Activated naive CD4-positive, alpha-beta T cell treated with anti-CD3 and anti-CD28 coated beads, Interleukin-2, amount 50 U/mL, for 16 hours (primary cell): ENCODE results near the gene MKNK1.
"Not testable (repeated sequence)": the region's sequence is repeated elsewhere in the genome, so short reads cannot be mapped to it uniquely, and the experiment has no call there.

ENCODE experiments used
- DNase-seq: peaks from one replicate; pipeline ENCODE4 v3.0.0-alpha.2; 2020

The MKNK1 gene

GRCh38 chr1:46603858-46604549, at the start of gene MKNK1:
MKNK1 (minus strand) TSS chr1:46604268; CDS start chr1:46583327, 20,941 bp downstream.
- DNase-seq = peak; percentile 99

- no peak for DNase-seq
Measured at GRCh38 chr1:46653405-46653958, 49.4 kb upstream of the MKNK1 start.

GRCh38 chr1:46652321-46653100, 48.4 kb upstream of the MKNK1 start:
- DNase-seq = no peak

GRCh38 chr1:46651152-46651551, 47.1 kb upstream of the MKNK1 start:
- DNase-seq = not testable (repeated sequence)

- DNase-seq = no peak
Measured at GRCh38 chr1:46650491-46650890, 46.4 kb upstream of the MKNK1 start.

GRCh38 chr1:46649764-46650163, 45.7 kb upstream of the MKNK1 start:
- no peak for DNase-seq

DNA sequence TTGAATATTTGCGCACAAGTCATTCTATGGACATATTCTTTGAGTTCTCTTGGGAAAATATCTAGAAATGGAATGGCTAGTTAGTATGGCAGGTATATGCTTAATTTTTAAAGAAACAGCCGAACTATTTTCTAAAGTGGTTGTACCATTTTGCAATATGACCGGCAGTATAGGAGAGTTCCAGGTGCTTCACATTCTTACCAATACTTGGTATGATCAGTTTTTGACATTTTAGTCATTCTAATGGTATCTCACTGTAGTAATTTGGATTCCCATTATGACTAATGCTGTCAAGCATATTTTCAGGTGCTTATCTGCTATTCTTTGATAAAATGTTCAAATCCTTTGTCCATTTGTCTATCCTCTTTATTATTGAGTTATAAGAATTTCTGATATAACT, 43.5 kb upstream of the MKNK1 start:
- DNase-seq = no peak

- no peak for DNase-seq
Measured at GRCh38 chr1:46646844-46647243, 42.8 kb upstream of the MKNK1 start.

DNA sequence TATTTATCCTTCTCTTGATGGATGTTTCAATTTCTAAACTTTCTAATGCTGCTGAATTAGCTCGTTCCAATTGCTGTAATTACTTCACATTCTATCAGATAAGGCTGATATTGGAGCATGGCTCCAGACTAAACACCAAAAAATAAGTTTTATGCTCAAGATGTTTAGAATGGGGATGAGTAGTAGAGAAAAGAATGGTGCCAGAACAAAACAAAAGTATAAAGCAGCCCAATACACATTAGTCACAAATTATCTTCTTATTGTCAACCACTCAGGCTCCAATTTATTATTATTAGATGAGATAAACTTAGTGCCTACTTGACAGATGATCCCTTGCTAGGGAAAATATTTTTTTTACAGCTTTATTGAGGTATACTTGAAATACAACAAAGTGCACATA, 42.3 kb upstream of the MKNK1 start:
- no peak for DNase-seq

DNA sequence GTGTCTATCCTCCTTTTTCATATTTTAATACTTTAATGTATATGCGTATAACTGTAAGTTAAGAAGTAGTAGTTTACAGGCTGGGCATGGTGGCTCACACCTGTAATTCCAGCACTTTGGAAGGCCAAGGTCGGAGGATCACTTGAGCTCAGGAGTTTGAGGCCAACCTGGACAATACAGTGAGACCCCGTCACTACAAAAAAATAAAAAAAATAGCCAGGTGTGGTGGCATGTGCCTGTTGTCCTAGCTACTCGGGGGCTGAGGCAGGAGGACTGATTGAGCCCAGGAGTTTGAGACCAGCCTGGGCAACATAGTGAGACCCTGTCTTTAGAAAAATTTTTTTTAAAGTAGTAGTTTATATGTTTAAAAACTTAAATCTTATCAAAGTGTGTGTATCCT, 41.7 kb upstream of the MKNK1 start:
- no peak for DNase-seq

DNA sequence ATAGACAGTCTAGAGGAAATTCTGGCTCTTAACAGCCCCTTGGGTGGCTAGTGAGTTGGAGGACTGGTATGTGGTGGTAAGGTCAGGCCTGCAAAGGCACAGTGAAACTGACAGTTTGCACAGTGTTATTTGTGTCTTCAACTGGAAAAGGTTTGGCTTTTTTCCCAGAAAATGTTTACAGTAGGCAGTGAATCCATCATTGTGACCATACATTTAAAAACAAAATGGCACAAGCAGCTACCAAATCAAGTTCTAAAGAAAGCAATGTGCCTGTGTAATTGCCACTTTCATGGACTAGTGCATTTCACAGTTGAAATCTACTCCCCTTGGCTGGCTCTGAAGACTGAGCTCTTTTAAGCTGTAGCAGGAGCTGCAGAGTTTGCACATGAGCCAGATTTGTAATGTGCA, 39.3 kb upstream of the MKNK1 start:
- no peak for DNase-seq

GRCh38 chr1:46642115-46642680, 38.1 kb upstream of the MKNK1 start:
- DNase-seq = no peak

DNA sequence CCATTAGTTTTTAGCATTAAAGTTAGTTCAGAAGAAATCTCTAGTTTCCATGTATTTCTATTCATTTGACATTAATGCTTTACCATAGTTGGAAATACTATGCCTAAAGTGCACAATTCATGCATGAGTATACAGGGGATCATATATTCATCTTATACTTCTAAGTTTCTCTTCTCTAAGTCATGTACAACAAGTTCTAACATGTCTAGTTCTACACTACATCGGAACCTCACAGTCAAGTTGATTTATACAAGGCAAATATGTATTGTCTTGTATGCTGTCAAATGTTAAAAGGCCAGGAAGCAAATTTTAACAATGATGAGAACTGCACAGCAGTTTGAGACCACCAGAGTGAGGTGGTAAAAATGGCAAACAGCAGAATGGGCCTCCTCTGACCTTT, 35.5 kb upstream of the MKNK1 start:
- DNase-seq = no peak

DNA sequence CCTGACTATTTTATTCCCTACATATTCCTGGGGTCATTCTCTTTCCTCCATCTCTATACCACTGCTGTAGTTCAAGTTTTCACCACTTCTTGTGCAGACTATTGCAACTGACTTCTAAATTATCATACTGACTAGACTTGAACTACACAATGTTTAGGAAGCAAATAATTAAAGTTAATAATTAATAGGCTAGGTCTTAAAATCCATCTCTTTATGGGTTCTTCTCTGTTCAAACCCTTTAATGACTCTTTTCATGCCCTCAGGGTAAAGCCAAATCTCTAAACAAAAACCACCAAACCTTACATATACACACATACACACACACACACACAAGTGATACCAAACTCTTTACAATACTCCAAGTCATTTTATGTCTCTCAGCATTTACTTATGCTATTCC, 34.9 kb upstream of the MKNK1 start:
- DNase-seq = no peak

- no peak for DNase-seq
Measured at GRCh38 chr1:46637444-46638083, 33.5 kb upstream of the MKNK1 start.

GRCh38 chr1:46635205-46635604, 31.1 kb upstream of the MKNK1 start:
- no peak for DNase-seq

- DNase-seq = no peak
Measured at GRCh38 chr1:46630719-46631118, 26.7 kb upstream of the MKNK1 start.

DNA sequence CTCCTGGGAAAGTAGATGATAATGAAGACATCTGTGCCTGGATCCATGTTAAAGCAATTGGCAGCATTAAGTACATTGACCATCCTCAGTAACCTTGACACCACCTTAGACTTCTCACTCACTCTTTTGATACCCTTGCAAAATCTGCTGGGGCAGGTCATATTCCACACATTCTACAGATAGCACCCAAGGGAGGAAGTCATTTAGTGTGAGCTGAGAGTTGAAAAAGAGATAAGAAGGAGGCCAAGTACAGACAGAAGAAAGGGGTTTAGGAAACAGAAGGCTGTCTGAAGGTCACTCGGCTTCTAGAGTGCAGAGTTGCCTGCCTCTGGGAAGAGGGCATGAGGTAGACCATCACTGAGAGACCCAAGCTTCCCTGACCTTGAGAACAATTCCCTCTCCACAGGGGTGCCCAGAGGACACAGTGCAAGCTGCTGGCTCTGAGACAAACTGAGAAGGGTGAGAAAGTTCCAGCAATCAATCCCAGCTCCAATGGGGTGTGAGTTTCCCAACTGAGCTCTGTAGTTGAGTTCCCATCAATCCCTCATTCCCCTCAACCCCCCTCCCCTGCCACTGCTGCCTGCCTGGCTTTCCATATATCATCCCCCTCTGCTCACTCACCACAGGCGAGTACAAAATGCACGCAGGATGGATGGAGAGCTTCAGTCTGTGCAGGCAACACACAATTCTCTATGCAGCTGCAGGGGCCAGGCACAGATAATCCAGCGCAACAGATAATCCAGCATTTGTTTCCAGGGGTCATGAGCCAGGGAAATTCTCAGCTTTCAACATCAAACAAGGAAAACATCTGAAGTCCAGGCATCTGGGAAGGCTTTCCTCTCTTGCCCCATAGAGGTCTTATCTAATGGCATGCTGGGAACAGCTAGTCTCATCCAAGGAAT, 19.9 kb upstream of the MKNK1 start:
- DNase-seq = no peak

DNA sequence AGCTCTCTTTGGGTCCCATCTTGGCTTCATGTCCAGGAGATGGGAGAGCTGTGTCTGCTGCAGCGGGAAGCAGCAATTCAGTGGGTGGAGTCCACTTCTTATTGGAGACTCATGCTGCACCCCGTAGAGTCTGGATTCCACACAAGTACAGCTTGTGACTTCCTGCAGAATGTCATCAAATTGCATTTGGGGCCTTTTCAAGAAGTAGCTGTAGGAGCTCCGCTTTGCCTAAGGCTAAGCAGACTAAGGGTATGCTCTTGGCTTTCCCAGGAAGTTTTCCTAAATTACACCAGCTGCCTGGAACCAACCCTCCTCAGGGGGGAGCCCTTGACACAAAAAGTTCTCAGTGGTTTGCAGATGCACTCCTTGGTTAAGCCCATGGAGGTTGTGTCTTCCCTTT, 18.3 kb upstream of the MKNK1 start:
- DNase-seq = no peak

DNA sequence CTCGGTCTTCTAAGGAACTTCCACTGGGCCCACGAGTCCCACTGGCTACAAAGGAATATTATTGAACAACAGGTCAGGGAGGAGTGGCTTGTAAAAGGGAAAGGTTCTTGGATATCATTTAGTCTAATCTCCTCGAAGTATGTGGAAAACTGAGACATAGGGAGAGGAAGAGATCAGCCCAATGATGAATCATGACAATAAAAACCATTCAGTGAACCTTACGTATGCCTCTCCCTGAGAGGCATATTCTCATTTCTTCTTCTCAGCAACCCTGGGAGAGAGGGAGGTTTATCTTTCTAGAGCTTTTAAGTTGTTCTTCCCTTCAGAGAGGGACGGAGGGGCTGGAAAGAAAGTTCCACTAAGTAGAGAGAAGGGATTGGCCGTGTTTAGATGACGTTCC, 17.9 kb upstream of the MKNK1 start:
- no peak for DNase-seq

- no peak for DNase-seq
Measured at GRCh38 chr1:46619656-46620258, 15.7 kb upstream of the MKNK1 start.
